Neuronal stem cell (in vitro differentiated cells): ENCODE data around the gene FADS2.

ENCODE experiments used
- DNase-seq: peaks from one replicate; pipeline ENCODE4 v3.0.0-alpha.2; 2013; ENCODE audit warnings: low spot score
- H2AFZ ChIP-seq: one replicate; pipeline ENCODE4 v1.6.1; 2013; ENCODE audit warnings: mild to moderate bottlenecking, low read length, inconsistent platforms
- H2AK5ac ChIP-seq: 2 replicates; pipeline ENCODE4 v1.6.1; 2013; ENCODE audit warnings: low read depth, mild to moderate bottlenecking, inconsistent platforms, low read length, moderate library complexity, mixed read lengths
- H2BK120ac ChIP-seq: 2 replicates; pipeline ENCODE4 v1.6.1; 2013; ENCODE audit warnings: low read depth, mild to moderate bottlenecking, inconsistent platforms, low read length, moderate library complexity, mixed read lengths
- H2BK12ac ChIP-seq: one replicate; pipeline ENCODE4 v1.6.1; 2013; ENCODE audit warnings: low read length, inconsistent platforms
- H2BK15ac ChIP-seq: 2 replicates; pipeline ENCODE4 v1.6.1; 2013; ENCODE audit warnings: mild to moderate bottlenecking, low read length, inconsistent platforms, mixed read lengths
- H2BK5ac ChIP-seq: one replicate; pipeline ENCODE4 v1.6.1; 2013; ENCODE audit warnings: inconsistent platforms, mild to moderate bottlenecking, low read length, moderate library complexity
- H3K14ac ChIP-seq: one replicate; pipeline ENCODE4 v1.6.1; 2013; ENCODE audit warnings: low read length, inconsistent platforms
- H3K18ac ChIP-seq: 2 replicates; pipeline ENCODE4 v1.6.1; 2013; ENCODE audit warnings: low read length, inconsistent platforms
- H3K23ac ChIP-seq: 2 replicates; pipeline ENCODE4 v1.6.1; 2013; ENCODE audit warnings: low read depth, mild to moderate bottlenecking, mixed read lengths, low read length, inconsistent platforms; ENCODE audit not compliant: poor library complexity
- H3K27ac ChIP-seq: replicated peaks from 3 replicates; pipeline ENCODE4 v1.5.1; 2013; ENCODE audit warnings: low read length, inconsistent platforms
- H3K27me3 ChIP-seq, 3 experiments: 2 replicates each; pipeline ENCODE4 v1.6.1; 2013; ENCODE audit warnings: low read length in 3 of 3, mild to moderate bottlenecking in 2 of 3, inconsistent platforms in 1 of 3, low read depth in 1 of 3, mixed read lengths in 1 of 3, moderate library complexity in 1 of 3; ENCODE audit not compliant: control insufficient read depth in 3 of 3, insufficient read depth in 3 of 3
- H3K36me3 ChIP-seq, 2 donors: replicated peaks in 1 of 2; 2 replicates each; pipeline ENCODE4 v1.6.1; 2013; ENCODE audit warnings: low read length in 2 of 2; ENCODE audit not compliant: control insufficient read depth in 2 of 2, insufficient read depth in 2 of 2
- H3K4ac ChIP-seq: 2 replicates; pipeline ENCODE4 v1.6.1; 2013; ENCODE audit warnings: inconsistent platforms, mild to moderate bottlenecking, low read length, moderate library complexity
- H3K4me1 ChIP-seq, 2 donors: 1 replicate in 1 of 2; 2 replicates in 1 of 2; pipeline ENCODE4 v1.6.1; 2013; ENCODE audit warnings: low read length in 2 of 2, low read depth in 1 of 2; ENCODE audit not compliant: control insufficient read depth in 2 of 2, insufficient read depth in 1 of 2
- H3K4me2 ChIP-seq: one replicate; pipeline ENCODE4 v1.6.1; 2013; ENCODE audit warnings: mild to moderate bottlenecking, low read length, inconsistent platforms; ENCODE audit not compliant: insufficient read depth, poor library complexity, severe bottlenecking
- H3K4me3 ChIP-seq, 2 donors: 2 replicates each; pipeline ENCODE4 v1.5.1; 2013; ENCODE audit warnings: low read length in 2 of 2, mild to moderate bottlenecking in 2 of 2, inconsistent platforms in 1 of 2, moderate library complexity in 1 of 2
- H3K79me1 ChIP-seq: one replicate; pipeline ENCODE4 v1.6.1; 2013; ENCODE audit warnings: low read depth, mild to moderate bottlenecking, inconsistent platforms, low read length, moderate library complexity
- H3K9ac ChIP-seq: one replicate; pipeline ENCODE4 v1.6.1; 2013; ENCODE audit warnings: mild to moderate bottlenecking, low read depth, low read length, inconsistent platforms; ENCODE audit not compliant: poor library complexity
- H3K9me3 ChIP-seq, 2 donors: replicated peaks in 1 of 2; 2 replicates each; pipeline versions ENCODE3 to v1.6.1; 2013; ENCODE audit warnings: low read length in 2 of 2, mild to moderate bottlenecking in 2 of 2, inconsistent platforms in 1 of 2, low read depth in 1 of 2, mixed read lengths in 1 of 2, moderate library complexity in 1 of 2; ENCODE audit not compliant: control insufficient read depth in 2 of 2, insufficient read depth in 1 of 2
- H4K8ac ChIP-seq: one replicate; pipeline ENCODE4 v1.6.1; 2013; ENCODE audit warnings: low read depth, mild to moderate bottlenecking, inconsistent platforms, low read length, moderate library complexity
- H4K91ac ChIP-seq: one replicate; pipeline ENCODE4 v1.6.1; 2013; ENCODE audit warnings: low read length, low read depth, mild to moderate bottlenecking, inconsistent platforms; ENCODE audit not compliant: poor library complexity
- WGBS, 2 donors: extraction: QIAGEN DNeasy Blood & Tissue Kit; methylation state at CpG; one replicate each; pipeline ENCODE4 v1.1.7; 2013; ENCODE audit warnings: missing lambda C conversion rate in 2 of 2, mixed read lengths in 1 of 2; ENCODE audit not compliant: insufficient read length in 2 of 2, insufficient replicate concordance in 1 of 2; ENCODE audit errors: extremely low coverage in 2 of 2; 5-methylcytosine and 5-hydroxymethylcytosine counted together

FADS2 gene

DNA sequence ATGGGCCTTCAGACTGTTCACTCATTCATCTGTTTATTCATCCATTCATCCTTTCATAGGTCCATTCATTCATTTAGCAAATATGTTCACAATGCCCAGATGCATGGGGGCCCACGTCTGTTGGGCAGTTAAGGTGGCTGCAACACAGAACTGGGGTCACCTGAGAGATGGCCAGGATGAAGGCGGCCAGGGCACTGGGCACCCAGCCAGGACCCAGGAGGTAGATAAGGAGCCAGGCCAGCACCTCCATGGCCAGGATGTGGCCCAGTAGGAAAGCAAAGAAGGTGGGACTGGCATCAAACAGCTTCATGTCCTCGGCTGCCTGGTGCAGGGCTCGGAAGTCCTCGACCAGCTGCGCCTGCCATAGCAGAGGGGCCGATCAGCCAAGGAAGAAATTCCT, 51.1 kb downstream of the FADS2 start:
- Histone ChIP-seq H2BK15ac (no peak overlapping the region), H3K27ac (no peak overlapping the region), H4K8ac (peak overlapping the region; percentile 17), H3K4me1 (peaks cover 1 to 9% of the 10 kb centered on the region in 2 donors), H4K91ac (no peak overlapping the region), H2AK5ac (no peak overlapping the region), H3K23ac (no peak overlapping the region), H3K4me3 (no peak overlapping the region), H3K79me1 (peaks cover 6% of the 10 kb centered on the region), H3K9me3 (no peaks in the 10 kb centered on the region), H2BK120ac (no peak overlapping the region), H3K4me2 (no peak overlapping the region), H3K14ac (no peak overlapping the region), H2AFZ (no peak overlapping the region), H3K27me3 (no peaks in the 10 kb centered on the region), H2BK12ac (no peak overlapping the region), H3K9ac (no peak overlapping the region), H3K18ac (peak overlapping the region; percentile 12), H3K36me3 (no peaks in the 10 kb centered on the region), H2BK5ac (no peak overlapping the region), H3K4ac (no peak overlapping the region)
- no CpG with 5 or more reads among the region's 7 CpGs for WGBS, 2 donors
- no peak for DNase-seq

DNA sequence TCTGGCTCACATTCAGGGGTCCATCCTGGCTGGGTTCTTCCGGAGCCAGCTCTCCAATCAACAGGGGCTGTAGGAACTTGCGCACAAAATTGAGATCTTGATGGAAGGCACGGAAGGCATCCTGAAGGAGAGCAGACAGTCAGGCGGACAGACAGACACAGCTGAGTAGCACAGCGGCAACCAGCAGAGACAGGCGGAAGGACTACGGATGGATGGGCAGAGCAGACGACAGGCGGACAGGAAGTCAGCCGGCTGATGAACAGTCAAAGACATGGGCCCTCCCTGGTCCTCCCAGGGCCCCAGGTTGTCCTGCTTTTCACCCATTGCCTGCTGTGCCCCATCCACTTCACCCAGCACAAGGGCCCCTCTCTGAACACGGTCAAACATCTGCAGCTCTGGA, 51.9 kb downstream of the FADS2 start:
- no peak overlapping the region for H3K27ac ChIP-seq

DNA sequence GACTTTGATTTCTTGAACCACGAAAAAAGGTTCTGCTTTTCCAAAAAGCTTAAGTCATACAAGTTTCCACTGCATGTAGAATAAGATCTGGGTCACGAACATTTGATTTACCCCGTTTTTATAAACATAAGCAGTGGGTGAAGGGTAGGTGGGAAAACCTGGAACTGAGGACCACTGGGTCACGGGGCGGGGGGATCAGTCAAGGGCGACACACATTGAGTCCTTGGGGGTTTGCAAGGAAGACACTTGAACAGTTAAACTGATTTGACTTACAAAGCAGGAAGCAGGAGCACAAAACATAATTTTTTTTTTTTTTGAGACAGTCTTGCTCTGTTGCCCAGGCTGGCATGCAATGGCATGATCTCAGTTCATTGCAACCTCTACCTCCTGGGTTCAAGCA, 52.4 kb downstream of the FADS2 start:
- H2BK120ac ChIP-seq = no peak overlapping the region
- no CpG with 5 or more reads among the region's 6 CpGs for WGBS, 2 donors
- H2BK5ac ChIP-seq = no peak overlapping the region
- no peak overlapping the region for H3K14ac ChIP-seq
- no peak overlapping the region for H2BK12ac ChIP-seq
- no peak overlapping the region for H2AFZ ChIP-seq
- H3K4me3 ChIP-seq = no peak overlapping the region
- no peak overlapping the region for H3K18ac ChIP-seq
- H3K4ac ChIP-seq = no peak overlapping the region
- H3K27ac ChIP-seq = no peak overlapping the region
- no peak overlapping the region for H3K4me2 ChIP-seq
- H3K4me1 ChIP-seq = peaks cover 1 to 9% of the 10 kb centered on the region in 2 donors
- H3K27me3 ChIP-seq = no peaks in the 10 kb centered on the region
- no peaks in the 10 kb centered on the region for H3K9me3 ChIP-seq
- no peak overlapping the region for H4K91ac ChIP-seq
- no peaks in the 10 kb centered on the region for H3K36me3 ChIP-seq
- no peak overlapping the region for H3K23ac ChIP-seq
- H2AK5ac ChIP-seq = no peak overlapping the region
- no peak overlapping the region for H2BK15ac ChIP-seq
- no peak for DNase-seq
- H3K79me1 ChIP-seq = peaks cover 6% of the 10 kb centered on the region
- no peak overlapping the region for H4K8ac ChIP-seq
- no peak overlapping the region for H3K9ac ChIP-seq

More for the DNA sequence above, 51.9 kb downstream of the FADS2 start:
- H3K4ac ChIP-seq = no peak overlapping the region
- H2BK5ac ChIP-seq = no peak overlapping the region
- no peak for DNase-seq
- no peak overlapping the region for H4K8ac ChIP-seq
- no peaks in the 10 kb centered on the region for H3K36me3 ChIP-seq
- no peak overlapping the region for H2AK5ac ChIP-seq
- no peak overlapping the region for H2BK12ac ChIP-seq
- H3K18ac ChIP-seq = peak overlapping the region; percentile 79
- H3K4me2 ChIP-seq = no peak overlapping the region
- H3K9ac ChIP-seq = no peak overlapping the region
- H3K9me3 ChIP-seq = no peaks in the 10 kb centered on the region
- H4K91ac ChIP-seq = no peak overlapping the region
- no peaks in the 10 kb centered on the region for H3K27me3 ChIP-seq
- WGBS, 2 donors = no CpG with 5 or more reads among the region's 11 CpGs
- H2AFZ ChIP-seq = no peak overlapping the region
- no peak overlapping the region for H3K4me3 ChIP-seq
- no peak overlapping the region for H2BK15ac ChIP-seq
- H3K23ac ChIP-seq = no peak overlapping the region
- H3K4me1 ChIP-seq = peaks cover 1 to 9% of the 10 kb centered on the region in 2 donors
- H3K79me1 ChIP-seq = peaks cover 6% of the 10 kb centered on the region
- no peak overlapping the region for H3K14ac ChIP-seq
- no peak overlapping the region for H2BK120ac ChIP-seq

DNA sequence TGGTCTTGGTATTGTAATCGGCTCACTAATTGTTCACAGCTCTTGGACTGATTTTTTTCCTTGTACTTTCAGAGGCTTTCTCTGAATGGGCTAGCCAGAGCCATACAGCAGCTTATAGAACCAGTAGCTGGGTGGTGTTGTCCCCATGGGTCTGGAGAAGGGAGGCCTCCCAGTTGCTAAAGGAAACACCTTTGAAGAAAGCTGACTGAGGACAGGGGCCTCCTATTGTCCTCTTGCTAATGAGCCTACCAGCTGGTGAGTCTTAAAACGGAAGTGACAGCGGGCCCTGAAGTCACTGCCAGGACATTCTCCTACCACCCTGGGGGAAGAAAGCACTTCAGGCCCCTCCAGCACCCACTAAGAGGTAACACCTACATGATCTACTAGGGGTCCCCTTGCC, 53.3 kb downstream of the FADS2 start:
- no peak overlapping the region for H2BK5ac ChIP-seq
- no peaks in the 10 kb centered on the region for H3K27me3 ChIP-seq
- H3K4me2 ChIP-seq = no peak overlapping the region
- peak overlapping the region; percentile 26 for H2AFZ ChIP-seq
- peaks cover 0 to under 1% of the 10 kb centered on the region in 2 donors for H3K9me3 ChIP-seq
- no peak overlapping the region for H2BK12ac ChIP-seq
- H3K79me1 ChIP-seq = peaks cover 3% of the 10 kb centered on the region
- H3K14ac ChIP-seq = no peak overlapping the region
- H3K4me3 ChIP-seq = no peak overlapping the region
- H3K9ac ChIP-seq = no peak overlapping the region
- H3K4me1 ChIP-seq = peaks cover 1 to 9% of the 10 kb centered on the region in 2 donors
- no peak overlapping the region for H4K8ac ChIP-seq
- H3K27ac ChIP-seq = no peak overlapping the region
- H4K91ac ChIP-seq = no peak overlapping the region
- H3K23ac ChIP-seq = no peak overlapping the region
- no peak overlapping the region for H2BK15ac ChIP-seq
- H2BK120ac ChIP-seq = no peak overlapping the region
- H3K18ac ChIP-seq = no peak overlapping the region
- DNase-seq = no peak
- no CpG with 5 or more reads among the region's 3 CpGs for WGBS, 2 donors
- H2AK5ac ChIP-seq = no peak overlapping the region
- H3K36me3 ChIP-seq = no peaks in the 10 kb centered on the region
- no peak overlapping the region for H3K4ac ChIP-seq
